ENCODE measurements around the gene PDE1C.

DNA sequence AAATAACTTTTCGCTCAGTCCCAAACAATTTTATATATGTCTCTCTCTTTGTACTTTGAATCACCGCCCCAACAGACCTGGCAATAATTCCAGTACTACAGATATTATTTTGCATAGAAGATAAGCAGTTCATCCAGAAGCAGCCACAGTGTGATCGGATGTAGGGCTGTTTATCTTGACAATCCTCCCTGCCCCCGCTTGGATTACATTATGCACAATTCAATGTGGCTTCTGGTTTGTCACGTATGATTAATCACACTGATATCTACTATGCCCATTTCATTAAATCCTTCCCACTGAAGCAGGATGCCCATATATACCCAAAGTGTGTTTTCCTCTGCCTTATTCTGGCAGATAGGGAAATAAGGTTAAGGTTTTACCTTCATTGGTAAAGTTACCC is 115.2 kb downstream of the PDE1C start:
- TF ChIP-seq EZH2 (IDR thresholded peaks at IDR 0.05; ENCODE audit: insufficient read depth, poor library complexity, severe bottlenecking) (no peak), EZH2phosphoT487 (IDR thresholded peaks at IDR 0.05; ENCODE audit: insufficient read depth, low read depth) (no peak)

Data from GM23248 (cell line).